Measurements from ENCODE around the gene CYP2E1.
"Not testable (repeated sequence)": the region's sequence is repeated elsewhere in the genome, so short reads cannot be mapped to it uniquely, and the experiment has no call there.

Gene CYP2E1

DNA sequence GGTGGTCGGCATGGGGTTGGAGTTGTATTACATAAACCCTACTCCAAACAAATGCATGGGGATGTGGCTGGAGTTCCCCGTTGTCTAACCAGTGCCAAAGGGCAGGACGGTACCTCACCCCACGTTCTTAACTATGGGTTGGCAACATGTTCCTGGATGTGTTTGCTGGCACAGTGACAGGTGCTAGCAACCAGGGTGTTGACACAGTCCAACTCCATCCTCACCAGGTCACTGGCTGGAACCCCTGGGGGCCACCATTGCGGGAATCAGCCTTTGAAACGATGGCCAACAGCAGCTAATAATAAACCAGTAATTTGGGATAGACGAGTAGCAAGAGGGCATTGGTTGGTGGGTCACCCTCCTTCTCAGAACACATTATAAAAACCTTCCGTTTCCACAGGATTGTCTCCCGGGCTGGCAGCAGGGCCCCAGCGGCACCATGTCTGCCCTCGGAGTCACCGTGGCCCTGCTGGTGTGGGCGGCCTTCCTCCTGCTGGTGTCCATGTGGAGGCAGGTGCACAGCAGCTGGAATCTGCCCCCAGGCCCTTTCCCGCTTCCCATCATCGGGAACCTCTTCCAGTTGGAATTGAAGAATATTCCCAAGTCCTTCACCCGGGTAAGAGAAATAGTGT is at the start of gene CYP2E1:
CYP2E1 (plus strand) TSS at position 407 of the 632 bp plus-strand sequence; CDS start at position 440, 33 bp downstream.
- H3K36me3 ChIP-seq (ENCODE audit: insufficient read depth, low read length): no peaks in the 10 kb centered on the region
- H3K9me3 ChIP-seq (ENCODE audit: control insufficient read depth, insufficient read depth, low read length): no peaks in the 10 kb centered on the region
- H3K4me1 ChIP-seq (ENCODE audit: insufficient read depth, low read length): no peaks in the 10 kb centered on the region
- peak within 1 kb of the TSS; percentile 44; the same call in 1 of the 2 replicates for H3K9ac ChIP-seq (ENCODE audit: low read depth, low read length)

- no peak overlapping the region for H3K9ac ChIP-seq (ENCODE audit: low read depth, low read length)
- peaks cover 8% of the 10 kb centered on the region for H3K9me3 ChIP-seq (ENCODE audit: control insufficient read depth, insufficient read depth, low read length)
- H3K4me1 ChIP-seq (ENCODE audit: insufficient read depth, low read length): no peaks in the 10 kb centered on the region
- no peaks in the 10 kb centered on the region for H3K36me3 ChIP-seq (ENCODE audit: insufficient read depth, low read length)
Observed at GRCh38 chr10:133481086-133481643, 46.0 kb upstream of the CYP2E1 start.

GRCh38 chr10:133481657-133482056 is 45.5 kb upstream of the CYP2E1 start:
- no peaks in the 10 kb centered on the region for H3K4me1 ChIP-seq (ENCODE audit: insufficient read depth, low read length)
- H3K9ac ChIP-seq (ENCODE audit: low read depth, low read length): no peak overlapping the region
- H3K36me3 ChIP-seq (ENCODE audit: insufficient read depth, low read length): no peaks in the 10 kb centered on the region
- H3K9me3 ChIP-seq (ENCODE audit: control insufficient read depth, insufficient read depth, low read length): peaks cover 8% of the 10 kb centered on the region

- Histone ChIP-seq H3K4me1 (ENCODE audit: insufficient read depth, low read length) (no peaks in the 10 kb centered on the region), H3K9ac (ENCODE audit: low read depth, low read length) (no peak overlapping the region), H3K36me3 (ENCODE audit: insufficient read depth, low read length) (no peaks in the 10 kb centered on the region), H3K9me3 (ENCODE audit: control insufficient read depth, insufficient read depth, low read length) (peaks cover 11% of the 10 kb centered on the region)
Observed at GRCh38 chr10:133484818-133485217, 42.3 kb upstream of the CYP2E1 start.

DNA sequence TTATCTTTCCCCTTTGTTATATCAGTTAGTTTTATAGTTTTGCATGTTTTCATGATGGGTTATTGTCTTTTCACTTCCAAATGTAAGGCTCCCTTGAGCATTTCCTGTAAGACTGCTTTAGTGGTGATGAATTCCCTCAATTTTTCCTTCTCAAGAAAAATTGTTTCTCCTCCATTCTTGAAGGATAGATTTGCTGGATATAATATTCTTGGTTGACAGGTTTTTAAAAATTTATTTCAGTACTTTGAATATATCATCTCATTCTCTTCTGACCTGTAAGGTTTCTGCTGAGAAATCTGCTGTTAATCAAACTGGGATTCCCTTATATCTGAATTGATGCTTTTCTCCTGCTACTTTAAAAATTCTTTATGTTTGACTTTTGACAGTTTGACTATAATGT is 40.1 kb upstream of the CYP2E1 start:
- no peaks in the 10 kb centered on the region for H3K36me3 ChIP-seq (ENCODE audit: insufficient read depth, low read length)
- H3K9me3 ChIP-seq (ENCODE audit: control insufficient read depth, insufficient read depth, low read length): peaks cover 11% of the 10 kb centered on the region

DNA sequence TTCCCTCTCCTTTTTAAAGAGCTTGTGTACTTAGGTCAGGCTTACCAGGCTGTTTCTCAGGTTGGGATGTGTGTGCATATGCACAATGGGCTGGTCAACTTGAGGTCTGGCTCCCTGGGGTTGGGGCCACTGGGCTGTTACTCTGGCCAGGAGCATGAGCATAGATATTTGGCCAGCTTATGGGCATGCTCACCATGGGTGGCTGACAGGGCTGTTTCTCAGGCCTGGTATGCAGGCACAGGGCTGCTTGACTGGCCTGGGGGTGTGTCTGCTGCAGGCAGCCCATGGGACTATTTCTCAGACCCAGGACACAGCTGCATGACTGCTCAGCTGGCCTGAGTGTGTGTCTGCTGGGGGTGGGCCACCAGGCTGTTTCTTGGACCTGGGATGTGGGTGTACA is 38.8 kb upstream of the CYP2E1 start:
- Histone ChIP-seq H3K9me3 (ENCODE audit: control insufficient read depth, insufficient read depth, low read length) (peaks cover 8% of the 10 kb centered on the region), H3K4me1 (ENCODE audit: insufficient read depth, low read length) (no peaks in the 10 kb centered on the region), H3K9ac (ENCODE audit: low read depth, low read length) (no peak overlapping the region), H3K36me3 (ENCODE audit: insufficient read depth, low read length) (no peaks in the 10 kb centered on the region)

More for the DNA sequence above, 40.1 kb upstream of the CYP2E1 start:
- Histone ChIP-seq H3K9ac (ENCODE audit: low read depth, low read length) (no peak overlapping the region), H3K4me1 (ENCODE audit: insufficient read depth, low read length) (no peaks in the 10 kb centered on the region)

DNA sequence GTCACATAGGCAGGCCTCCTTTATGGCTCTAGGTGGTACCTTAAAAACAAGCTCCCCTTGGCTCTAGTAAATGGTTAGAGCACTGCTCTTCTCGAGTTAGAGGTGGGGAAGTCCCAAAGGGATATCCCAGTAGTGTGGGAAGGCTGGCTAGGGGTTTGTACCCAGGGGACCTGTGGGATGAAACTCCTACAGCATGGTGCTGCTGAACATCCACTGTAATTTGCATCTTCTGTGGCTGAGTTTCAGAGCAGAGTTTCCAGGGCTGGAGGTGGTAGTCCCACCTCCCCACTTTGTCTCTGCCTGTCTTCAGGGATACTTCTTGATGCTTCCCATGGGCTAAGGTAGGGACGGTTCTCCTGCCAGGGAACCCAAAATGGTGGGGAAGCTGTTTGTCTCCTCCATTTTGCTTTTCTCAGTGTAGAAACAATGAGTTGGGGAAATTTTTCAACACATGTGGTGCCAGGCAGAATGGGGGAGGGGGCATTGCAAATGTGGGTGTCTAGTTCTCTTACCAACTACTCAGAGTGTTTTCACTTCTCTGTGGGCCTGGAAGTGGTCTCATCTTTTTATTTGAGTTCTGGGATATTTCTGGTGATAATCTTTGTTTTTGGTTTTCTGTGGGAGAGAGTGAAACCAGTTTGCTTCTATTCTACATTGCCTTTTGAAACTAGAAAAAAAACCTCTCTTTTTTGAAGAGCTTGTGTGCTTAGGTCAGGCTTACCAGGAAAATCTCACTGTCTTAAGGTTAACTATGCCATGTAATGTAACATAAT is 37.2 kb upstream of the CYP2E1 start:
- no peak overlapping the region for H3K9ac ChIP-seq (ENCODE audit: low read depth, low read length)
- H3K4me1 ChIP-seq (ENCODE audit: insufficient read depth, low read length): no peaks in the 10 kb centered on the region
- no peaks in the 10 kb centered on the region for H3K36me3 ChIP-seq (ENCODE audit: insufficient read depth, low read length)
- peaks cover 6% of the 10 kb centered on the region for H3K9me3 ChIP-seq (ENCODE audit: control insufficient read depth, insufficient read depth, low read length)

- not testable (repeated sequence) for H3K9me3 ChIP-seq (ENCODE audit: control insufficient read depth, insufficient read depth, low read length); H3K9ac ChIP-seq (ENCODE audit: low read depth, low read length); H3K36me3 ChIP-seq (ENCODE audit: insufficient read depth, low read length); H3K4me1 ChIP-seq (ENCODE audit: insufficient read depth, low read length)
Observed at GRCh38 chr10:133493562-133493961, 33.6 kb upstream of the CYP2E1 start.

GRCh38 chr10:133497363-133497762 is 29.8 kb upstream of the CYP2E1 start:
- H3K36me3 ChIP-seq (ENCODE audit: insufficient read depth, low read length); H3K4me1 ChIP-seq (ENCODE audit: insufficient read depth, low read length); H3K9ac ChIP-seq (ENCODE audit: low read depth, low read length); H3K9me3 ChIP-seq (ENCODE audit: control insufficient read depth, insufficient read depth, low read length): not testable (repeated sequence)

GRCh38 chr10:133499176-133499575 is 28.0 kb upstream of the CYP2E1 start:
- H3K9me3 ChIP-seq (ENCODE audit: control insufficient read depth, insufficient read depth, low read length); H3K36me3 ChIP-seq (ENCODE audit: insufficient read depth, low read length); H3K4me1 ChIP-seq (ENCODE audit: insufficient read depth, low read length); H3K9ac ChIP-seq (ENCODE audit: low read depth, low read length): not testable (repeated sequence)

DNA sequence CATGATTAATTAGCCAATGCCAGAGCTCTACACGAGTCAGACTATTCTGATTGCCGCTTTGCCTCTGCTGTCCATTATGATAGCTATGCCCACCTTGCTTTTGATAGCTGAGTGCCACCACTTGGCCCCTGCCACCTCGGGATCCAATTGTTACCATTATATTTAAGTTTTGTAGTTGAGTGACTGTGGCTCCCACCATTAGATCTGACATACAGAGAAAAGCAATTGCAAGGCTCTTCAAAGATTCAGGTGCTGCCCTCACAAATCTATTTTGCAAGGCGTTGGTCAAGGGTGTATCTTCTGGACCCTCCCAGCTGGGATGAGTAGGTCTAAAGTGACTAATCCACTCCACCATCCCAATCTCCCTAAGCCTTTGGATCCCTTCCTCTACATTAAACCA is 26.3 kb upstream of the CYP2E1 start:
- H3K36me3 ChIP-seq (ENCODE audit: insufficient read depth, low read length); H3K4me1 ChIP-seq (ENCODE audit: insufficient read depth, low read length); H3K9me3 ChIP-seq (ENCODE audit: control insufficient read depth, insufficient read depth, low read length); H3K9ac ChIP-seq (ENCODE audit: low read depth, low read length): not testable (repeated sequence)

DNA sequence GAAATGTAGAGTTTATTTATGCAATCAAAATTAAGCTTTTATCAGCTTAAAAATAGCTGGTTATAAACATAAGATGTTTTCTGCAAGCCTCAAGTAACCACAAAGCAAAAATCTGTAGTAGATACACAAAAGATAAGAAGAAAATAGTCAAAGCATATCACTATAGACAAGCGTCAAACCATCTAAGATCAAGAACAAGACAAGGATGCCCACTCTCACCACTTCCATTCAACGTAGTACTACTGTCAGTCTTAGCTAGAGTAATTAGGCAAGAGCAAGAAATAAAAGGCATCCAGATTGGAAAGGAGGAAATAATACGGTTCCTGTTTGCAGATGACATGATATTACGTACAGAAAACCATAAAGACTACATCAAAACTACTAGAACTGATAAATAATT is 17.5 kb upstream of the CYP2E1 start:
- Histone ChIP-seq H3K36me3 (ENCODE audit: insufficient read depth, low read length) (no peaks in the 10 kb centered on the region), H3K9ac (ENCODE audit: low read depth, low read length) (no peak overlapping the region), H3K9me3 (ENCODE audit: control insufficient read depth, insufficient read depth, low read length) (no peaks in the 10 kb centered on the region), H3K4me1 (ENCODE audit: insufficient read depth, low read length) (no peaks in the 10 kb centered on the region)

DNA sequence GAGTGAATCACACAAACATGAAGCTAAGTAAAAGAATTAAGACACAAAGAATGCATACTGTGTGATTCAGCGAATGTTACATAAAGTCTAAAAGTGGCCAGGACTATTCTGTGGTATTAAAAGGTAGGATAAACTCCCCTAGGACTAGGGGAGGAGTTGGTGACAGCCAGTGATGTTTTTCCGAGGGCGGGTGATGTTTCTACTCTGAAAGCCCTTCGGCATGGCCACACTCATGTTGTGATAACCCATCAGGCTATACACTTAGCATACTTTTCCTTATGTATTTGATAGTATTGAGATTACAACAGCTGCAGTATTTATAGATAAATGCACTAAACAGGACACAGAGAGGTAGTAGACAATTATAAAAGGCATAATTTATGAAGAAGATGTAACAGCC is 15.8 kb upstream of the CYP2E1 start:
- Histone ChIP-seq H3K4me1 (ENCODE audit: insufficient read depth, low read length) (no peaks in the 10 kb centered on the region), H3K9me3 (ENCODE audit: control insufficient read depth, insufficient read depth, low read length) (no peaks in the 10 kb centered on the region), H3K36me3 (ENCODE audit: insufficient read depth, low read length) (no peaks in the 10 kb centered on the region), H3K9ac (ENCODE audit: low read depth, low read length) (no peak overlapping the region)

DNA sequence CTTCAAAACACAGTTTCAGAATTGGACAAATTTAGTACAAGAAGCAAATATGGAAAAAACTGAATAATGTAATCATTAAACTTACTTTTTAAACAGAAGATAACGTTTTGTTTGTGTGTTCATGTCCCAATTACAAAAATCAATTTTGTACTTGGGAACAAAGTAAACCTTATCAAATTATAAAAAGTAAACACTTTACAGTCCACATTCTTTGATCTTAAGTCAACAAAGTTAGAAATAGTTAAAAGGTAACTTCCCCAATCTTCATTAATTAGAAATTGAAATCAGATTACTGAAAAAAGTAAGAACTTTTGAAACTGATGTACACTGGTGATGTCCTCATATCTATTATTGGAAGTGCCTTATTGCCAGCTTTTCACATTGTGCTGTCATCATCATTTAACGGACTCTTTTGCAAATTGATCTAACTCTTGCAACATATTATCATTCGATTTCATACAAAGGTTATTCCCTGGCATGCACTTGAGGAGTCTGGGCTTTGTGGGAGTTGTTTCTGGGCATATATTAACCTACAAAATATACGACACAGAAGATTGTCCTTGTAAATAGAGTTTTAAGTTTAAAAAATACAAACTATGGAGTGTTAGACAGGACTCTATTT is 15.1 kb upstream of the CYP2E1 start:
- Histone ChIP-seq H3K9ac (ENCODE audit: low read depth, low read length) (no peak overlapping the region), H3K36me3 (ENCODE audit: insufficient read depth, low read length) (no peaks in the 10 kb centered on the region), H3K4me1 (ENCODE audit: insufficient read depth, low read length) (no peaks in the 10 kb centered on the region), H3K9me3 (ENCODE audit: control insufficient read depth, insufficient read depth, low read length) (no peaks in the 10 kb centered on the region)

DNA sequence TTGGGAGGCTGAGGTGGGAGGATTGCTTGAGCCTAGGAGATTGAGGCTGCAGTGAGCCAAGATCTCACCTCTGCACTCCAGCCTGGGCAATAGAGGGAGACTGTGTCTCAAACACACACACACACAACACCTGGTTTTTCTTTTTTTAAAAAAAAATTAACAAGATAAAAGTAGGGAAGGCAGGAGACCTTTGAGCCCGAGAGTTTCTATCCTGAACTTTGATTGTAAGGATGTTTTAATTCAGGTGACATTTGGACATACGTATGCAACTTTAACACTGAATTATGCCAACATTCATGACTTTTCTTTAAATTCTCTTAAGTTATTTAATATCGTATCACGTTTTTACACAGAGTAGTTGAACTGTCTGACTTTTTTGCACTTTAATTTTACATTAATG is 11.7 kb upstream of the CYP2E1 start:
- Histone ChIP-seq H3K9ac (ENCODE audit: low read depth, low read length) (no peak overlapping the region), H3K36me3 (ENCODE audit: insufficient read depth, low read length) (no peaks in the 10 kb centered on the region), H3K9me3 (ENCODE audit: control insufficient read depth, insufficient read depth, low read length) (no peaks in the 10 kb centered on the region), H3K4me1 (ENCODE audit: insufficient read depth, low read length) (no peaks in the 10 kb centered on the region)
